HEK293 (cell line): ENCODE data around the gene BBOF1.

ENCODE experiments used
- CTCF ChIA-PET: fragments of 350-600 bp; formaldehyde crosslinking; extraction: SDS; loops from one replicate; lab custom pipeline; 2021; ENCODE audit warnings: antibody characterized with exemption; lab: Yijun Ruan, JAX
- POLR2A ChIA-PET: fragments of 300-600 bp; formaldehyde crosslinking; extraction: SDS; loops from one replicate; lab custom pipeline; 2020; ENCODE audit warnings: antibody characterized with exemption, inconsistent platforms; lab: Yijun Ruan, JAX
- H3K27ac ChIP-seq: fragments of 200-500 bp; sonication (Bioruptor generic); 2 replicates; pipeline ENCODE4 v1.5.1; 2014; ENCODE audit warnings: low read depth, low read length, control low read depth, inconsistent platforms; ENCODE audit errors: extremely low read depth
- H3K36me3 ChIP-seq, 2 experiments: fragments of 200-500 bp in 1 of 2; sonication (Bioruptor generic) in 1 of 2; 1 replicate in 1 of 2; 2 replicates in 1 of 2; pipeline ENCODE4 v1.5.1; 2014 to 2017; ENCODE audit warnings: inconsistent platforms in 2 of 2, low read length in 2 of 2; ENCODE audit not compliant: control insufficient read depth in 2 of 2, insufficient read depth in 1 of 2
- H3K4me1 ChIP-seq: fragments of 200-500 bp; sonication (Bioruptor generic); 2 replicates; pipeline ENCODE4 v1.5.1; 2014; ENCODE audit warnings: mild to moderate bottlenecking, low read length, inconsistent platforms; ENCODE audit not compliant: control insufficient read depth, insufficient read depth
- H3K4me3 ChIP-seq: 2 replicates; pipeline ENCODE4 v1.5.1; 2011; ENCODE audit warnings: low read depth, mild to moderate bottlenecking, control low read depth, low read length, moderate library complexity
- H3K9me3 ChIP-seq: fragments of 200-500 bp; sonication (Bioruptor generic); 2 replicates; pipeline ENCODE4 v1.5.1; 2014; ENCODE audit warnings: low read depth, low read length, inconsistent platforms; ENCODE audit not compliant: control insufficient read depth, insufficient read depth
- GLIS1 ChIP-seq: fragments of 450-650 bp; formaldehyde crosslinking; IDR thresholded peaks from 2 replicates; pipeline ENCODE4 v1.5.1; 2016; ENCODE audit warnings: missing biosample characterization, missing genetic modification characterization
- KLF10 ChIP-seq: fragments of 450-650 bp; IDR thresholded peaks from 2 replicates; pipeline ENCODE4 v1.5.1; 2018; ENCODE audit warnings: missing biosample characterization, mild to moderate bottlenecking, missing genetic modification characterization
- KLF8 ChIP-seq: fragments of 450-650 bp; formaldehyde crosslinking; IDR thresholded peaks from 2 replicates; pipeline ENCODE4 v1.5.1; 2016; ENCODE audit warnings: missing biosample characterization, missing genetic modification characterization
- MYNN ChIP-seq: fragments of 450-650 bp; formaldehyde crosslinking; IDR thresholded peaks from 2 replicates; pipeline ENCODE4 v1.5.1; 2016; ENCODE audit warnings: missing biosample characterization, missing genetic modification characterization, borderline replicate concordance
- SALL2 ChIP-seq: fragments of 450-650 bp; formaldehyde crosslinking; IDR thresholded peaks from 2 replicates; pipeline ENCODE4 v1.5.0; 2017; ENCODE audit warnings: missing biosample characterization, mild to moderate bottlenecking, missing genetic modification characterization, borderline replicate concordance
- SCRT2 ChIP-seq: fragments of 450-650 bp; formaldehyde crosslinking; IDR thresholded peaks from 2 replicates; pipeline ENCODE4 v1.5.1; 2016; ENCODE audit warnings: missing biosample characterization, missing genetic modification characterization
- YY1 ChIP-seq: fragments of 450-650 bp; formaldehyde crosslinking; IDR thresholded peaks from 2 replicates; pipeline ENCODE4 v1.5.1; 2018; ENCODE audit warnings: missing biosample characterization, missing genetic modification characterization
- ZBTB7A ChIP-seq: fragments of 450-650 bp; formaldehyde crosslinking; IDR thresholded peaks from 2 replicates; pipeline ENCODE4 v1.5.1; 2016; ENCODE audit warnings: low read depth, missing biosample characterization, missing genetic modification characterization
- ZNF112 ChIP-seq: fragments of 450-650 bp; formaldehyde crosslinking; IDR thresholded peaks from 2 replicates; pipeline ENCODE4 v1.5.0; 2017; ENCODE audit warnings: missing biosample characterization, missing genetic modification characterization
- ZNF19 ChIP-seq: fragments of 450-650 bp; formaldehyde crosslinking; IDR thresholded peaks from 2 replicates; pipeline ENCODE4; 2016; ENCODE audit warnings: missing biosample characterization, missing genetic modification characterization, low read depth
- ZNF223 ChIP-seq: fragments of 450-650 bp; formaldehyde crosslinking; IDR thresholded peaks from 2 replicates; pipeline ENCODE4 v1.5.1; 2016; ENCODE audit warnings: missing biosample characterization, missing genetic modification characterization
- ZNF747 ChIP-seq: fragments of 450-650 bp; formaldehyde crosslinking; IDR thresholded peaks from 2 replicates; pipeline ENCODE4 v1.5.1; 2016; ENCODE audit warnings: missing biosample characterization, missing genetic modification characterization
- ZNF785 ChIP-seq: fragments of 450-650 bp; formaldehyde crosslinking; IDR thresholded peaks from 2 replicates; pipeline ENCODE4 v1.5.1; 2016; ENCODE audit warnings: missing biosample characterization, missing genetic modification characterization
- ZNF830 ChIP-seq: fragments of 450-650 bp; IDR thresholded peaks from 2 replicates; pipeline ENCODE4 v1.5.0; 2018; ENCODE audit warnings: missing biosample characterization, missing genetic modification characterization, low read depth, mild to moderate bottlenecking, moderate library complexity
- TF ChIP-seq, protein P1 (sequence below): fragments of 450-650 bp; formaldehyde crosslinking; IDR thresholded peaks from 2 replicates; pipeline ENCODE4 v1.5.1; 2016; ENCODE audit warnings: missing biosample characterization, missing genetic modification characterization, borderline replicate concordance
- TF ChIP-seq, protein P2 (sequence below): fragments of 450-650 bp; formaldehyde crosslinking; IDR thresholded peaks from 2 replicates; pipeline ENCODE4 v1.5.1; 2016; ENCODE audit warnings: missing biosample characterization, missing genetic modification characterization, low read depth
- TF ChIP-seq, protein P3 (sequence below): fragments of 450-650 bp; formaldehyde crosslinking; IDR thresholded peaks from 2 replicates; pipeline ENCODE4 v1.5.1; 2016; ENCODE audit warnings: missing biosample characterization, missing genetic modification characterization
- TF ChIP-seq, protein P4 (sequence below): fragments of 450-650 bp; formaldehyde crosslinking; IDR thresholded peaks from 2 replicates; pipeline ENCODE4 v1.5.1; 2016; ENCODE audit warnings: missing biosample characterization, missing genetic modification characterization
- TF ChIP-seq, protein P5 (sequence below): fragments of 450-650 bp; formaldehyde crosslinking; IDR thresholded peaks from 2 replicates; pipeline ENCODE4 v1.5.1; 2016; ENCODE audit warnings: missing biosample characterization, missing genetic modification characterization

Gene BBOF1

DNA sequence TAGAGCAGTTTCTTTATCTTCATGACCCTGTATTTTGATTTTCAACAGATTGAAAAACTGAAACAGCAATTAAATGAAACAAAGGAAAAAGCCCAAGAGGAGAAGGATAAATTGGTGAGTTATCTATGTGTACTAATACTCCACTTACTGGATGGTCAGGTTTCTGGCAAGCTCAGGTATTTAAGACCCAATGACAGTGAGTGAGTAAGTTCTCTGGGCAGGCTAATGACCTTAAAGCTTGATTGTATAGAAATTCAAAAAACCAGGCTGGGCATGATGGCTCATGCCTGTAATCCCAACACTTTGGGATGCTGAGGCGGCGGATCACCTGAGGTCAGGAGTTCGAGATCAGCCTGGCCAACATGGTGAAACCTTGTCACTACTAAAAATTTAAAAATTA is 10.0 kb downstream of the BBOF1 start (continued):
- TF ChIP-seq, protein P1, sequence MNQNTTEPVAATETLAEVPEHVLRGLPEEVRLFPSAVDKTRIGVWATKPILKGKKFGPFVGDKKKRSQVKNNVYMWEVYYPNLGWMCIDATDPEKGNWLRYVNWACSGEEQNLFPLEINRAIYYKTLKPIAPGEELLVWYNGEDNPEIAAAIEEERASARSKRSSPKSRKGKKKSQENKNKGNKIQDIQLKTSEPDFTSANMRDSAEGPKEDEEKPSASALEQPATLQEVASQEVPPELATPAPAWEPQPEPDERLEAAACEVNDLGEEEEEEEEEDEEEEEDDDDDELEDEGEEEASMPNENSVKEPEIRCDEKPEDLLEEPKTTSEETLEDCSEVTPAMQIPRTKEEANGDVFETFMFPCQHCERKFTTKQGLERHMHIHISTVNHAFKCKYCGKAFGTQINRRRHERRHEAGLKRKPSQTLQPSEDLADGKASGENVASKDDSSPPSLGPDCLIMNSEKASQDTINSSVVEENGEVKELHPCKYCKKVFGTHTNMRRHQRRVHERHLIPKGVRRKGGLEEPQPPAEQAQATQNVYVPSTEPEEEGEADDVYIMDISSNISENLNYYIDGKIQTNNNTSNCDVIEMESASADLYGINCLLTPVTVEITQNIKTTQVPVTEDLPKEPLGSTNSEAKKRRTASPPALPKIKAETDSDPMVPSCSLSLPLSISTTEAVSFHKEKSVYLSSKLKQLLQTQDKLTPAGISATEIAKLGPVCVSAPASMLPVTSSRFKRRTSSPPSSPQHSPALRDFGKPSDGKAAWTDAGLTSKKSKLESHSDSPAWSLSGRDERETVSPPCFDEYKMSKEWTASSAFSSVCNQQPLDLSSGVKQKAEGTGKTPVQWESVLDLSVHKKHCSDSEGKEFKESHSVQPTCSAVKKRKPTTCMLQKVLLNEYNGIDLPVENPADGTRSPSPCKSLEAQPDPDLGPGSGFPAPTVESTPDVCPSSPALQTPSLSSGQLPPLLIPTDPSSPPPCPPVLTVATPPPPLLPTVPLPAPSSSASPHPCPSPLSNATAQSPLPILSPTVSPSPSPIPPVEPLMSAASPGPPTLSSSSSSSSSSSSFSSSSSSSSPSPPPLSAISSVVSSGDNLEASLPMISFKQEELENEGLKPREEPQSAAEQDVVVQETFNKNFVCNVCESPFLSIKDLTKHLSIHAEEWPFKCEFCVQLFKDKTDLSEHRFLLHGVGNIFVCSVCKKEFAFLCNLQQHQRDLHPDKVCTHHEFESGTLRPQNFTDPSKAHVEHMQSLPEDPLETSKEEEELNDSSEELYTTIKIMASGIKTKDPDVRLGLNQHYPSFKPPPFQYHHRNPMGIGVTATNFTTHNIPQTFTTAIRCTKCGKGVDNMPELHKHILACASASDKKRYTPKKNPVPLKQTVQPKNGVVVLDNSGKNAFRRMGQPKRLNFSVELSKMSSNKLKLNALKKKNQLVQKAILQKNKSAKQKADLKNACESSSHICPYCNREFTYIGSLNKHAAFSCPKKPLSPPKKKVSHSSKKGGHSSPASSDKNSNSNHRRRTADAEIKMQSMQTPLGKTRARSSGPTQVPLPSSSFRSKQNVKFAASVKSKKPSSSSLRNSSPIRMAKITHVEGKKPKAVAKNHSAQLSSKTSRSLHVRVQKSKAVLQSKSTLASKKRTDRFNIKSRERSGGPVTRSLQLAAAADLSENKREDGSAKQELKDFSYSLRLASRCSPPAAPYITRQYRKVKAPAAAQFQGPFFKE (tag by site-specific recombination) = no peak
- TF ChIP-seq ZNF223 (no peak), KLF10 (tag by site-specific recombination) (no peak), SCRT2 (tag by site-specific recombination) (no peak)
- TF ChIP-seq, protein P2, sequence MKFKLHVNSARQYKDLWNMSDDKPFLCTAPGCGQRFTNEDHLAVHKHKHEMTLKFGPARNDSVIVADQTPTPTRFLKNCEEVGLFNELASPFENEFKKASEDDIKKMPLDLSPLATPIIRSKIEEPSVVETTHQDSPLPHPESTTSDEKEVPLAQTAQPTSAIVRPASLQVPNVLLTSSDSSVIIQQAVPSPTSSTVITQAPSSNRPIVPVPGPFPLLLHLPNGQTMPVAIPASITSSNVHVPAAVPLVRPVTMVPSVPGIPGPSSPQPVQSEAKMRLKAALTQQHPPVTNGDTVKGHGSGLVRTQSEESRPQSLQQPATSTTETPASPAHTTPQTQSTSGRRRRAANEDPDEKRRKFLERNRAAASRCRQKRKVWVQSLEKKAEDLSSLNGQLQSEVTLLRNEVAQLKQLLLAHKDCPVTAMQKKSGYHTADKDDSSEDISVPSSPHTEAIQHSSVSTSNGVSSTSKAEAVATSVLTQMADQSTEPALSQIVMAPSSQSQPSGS (tag by site-specific recombination) = no peak

DNA sequence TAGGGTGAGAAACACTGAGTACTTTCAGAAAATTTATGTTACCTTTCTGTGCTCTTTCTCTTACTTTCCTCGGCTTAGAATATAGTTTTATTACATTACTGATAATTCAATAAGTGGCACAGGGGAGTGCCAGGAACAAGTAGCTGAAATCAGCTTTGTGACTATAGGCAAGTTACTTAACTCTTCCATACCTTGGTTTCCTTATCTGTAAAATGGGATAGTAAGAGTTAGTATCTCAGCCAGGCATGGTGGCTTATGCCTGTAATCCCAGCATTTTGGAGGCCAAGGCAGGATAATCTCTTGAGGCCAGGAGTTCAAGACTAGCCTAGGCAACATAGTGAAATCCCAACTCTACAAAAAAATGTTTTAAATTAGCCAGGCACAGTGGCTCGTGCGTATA is 15.4 kb downstream of the BBOF1 start:
- H3K27ac ChIP-seq = no peak overlapping the region
- ChIA-PET CTCF (interaction anchor here (0.6 to 1.0 kb wide), 2 partner anchors 21 to 145 kb away, joined by 3 read pairs; no protein-coding TSS in a partner anchor), POLR2A (interaction anchor here (0.7 kb wide), 1 partner anchor 306 kb away, joined by 4 read pairs; no protein-coding TSS in a partner anchor)
- H3K4me3 ChIP-seq = no peak overlapping the region
- no peaks in the 10 kb centered on the region for H3K4me1 ChIP-seq
- H3K9me3 ChIP-seq = no peaks in the 10 kb centered on the region
- no peaks in the 10 kb centered on the region for H3K36me3 ChIP-seq
- TF ChIP-seq YY1 (tag by site-specific recombination) (no peak), SALL2 (tag by site-specific recombination) (no peak), ZNF112 (no peak)

DNA sequence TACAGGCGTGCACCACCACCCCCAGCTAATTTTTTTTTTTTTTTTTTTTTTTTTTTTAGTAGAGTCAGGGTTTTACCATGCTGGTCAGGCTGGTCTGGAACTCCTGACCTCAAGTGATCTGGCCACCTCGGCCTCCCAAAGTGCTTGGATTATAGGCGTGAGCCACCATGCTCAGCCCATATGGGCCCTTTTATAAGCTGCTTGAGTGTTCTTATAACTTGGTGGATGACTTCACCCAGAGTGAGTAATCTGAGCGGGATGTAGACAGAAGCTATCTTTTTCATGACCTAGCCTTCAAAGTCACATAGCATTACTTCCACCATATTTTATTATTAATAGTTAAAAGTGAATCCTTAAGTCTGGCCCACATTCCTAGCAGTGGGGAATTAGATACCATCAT is 16.4 kb downstream of the BBOF1 start:
- Histone ChIP-seq H3K27ac (no peak overlapping the region), H3K4me1 (no peaks in the 10 kb centered on the region), H3K9me3 (no peaks in the 10 kb centered on the region), H3K36me3 (no peaks in the 10 kb centered on the region), H3K4me3 (no peak overlapping the region)
- ChIA-PET CTCF (interaction anchor here (0.6 to 1.0 kb wide), 5 partner anchors 11 to 465 kb away, joined by 3 to 5 read pairs (median 3); no protein-coding TSS in a partner anchor), POLR2A (interaction anchor here (0.6 kb wide), 1 partner anchor 49 kb away, joined by 3 read pairs; the partner anchor contains the start of gene ALDH6A1)
- TF ChIP-seq, protein P3, sequence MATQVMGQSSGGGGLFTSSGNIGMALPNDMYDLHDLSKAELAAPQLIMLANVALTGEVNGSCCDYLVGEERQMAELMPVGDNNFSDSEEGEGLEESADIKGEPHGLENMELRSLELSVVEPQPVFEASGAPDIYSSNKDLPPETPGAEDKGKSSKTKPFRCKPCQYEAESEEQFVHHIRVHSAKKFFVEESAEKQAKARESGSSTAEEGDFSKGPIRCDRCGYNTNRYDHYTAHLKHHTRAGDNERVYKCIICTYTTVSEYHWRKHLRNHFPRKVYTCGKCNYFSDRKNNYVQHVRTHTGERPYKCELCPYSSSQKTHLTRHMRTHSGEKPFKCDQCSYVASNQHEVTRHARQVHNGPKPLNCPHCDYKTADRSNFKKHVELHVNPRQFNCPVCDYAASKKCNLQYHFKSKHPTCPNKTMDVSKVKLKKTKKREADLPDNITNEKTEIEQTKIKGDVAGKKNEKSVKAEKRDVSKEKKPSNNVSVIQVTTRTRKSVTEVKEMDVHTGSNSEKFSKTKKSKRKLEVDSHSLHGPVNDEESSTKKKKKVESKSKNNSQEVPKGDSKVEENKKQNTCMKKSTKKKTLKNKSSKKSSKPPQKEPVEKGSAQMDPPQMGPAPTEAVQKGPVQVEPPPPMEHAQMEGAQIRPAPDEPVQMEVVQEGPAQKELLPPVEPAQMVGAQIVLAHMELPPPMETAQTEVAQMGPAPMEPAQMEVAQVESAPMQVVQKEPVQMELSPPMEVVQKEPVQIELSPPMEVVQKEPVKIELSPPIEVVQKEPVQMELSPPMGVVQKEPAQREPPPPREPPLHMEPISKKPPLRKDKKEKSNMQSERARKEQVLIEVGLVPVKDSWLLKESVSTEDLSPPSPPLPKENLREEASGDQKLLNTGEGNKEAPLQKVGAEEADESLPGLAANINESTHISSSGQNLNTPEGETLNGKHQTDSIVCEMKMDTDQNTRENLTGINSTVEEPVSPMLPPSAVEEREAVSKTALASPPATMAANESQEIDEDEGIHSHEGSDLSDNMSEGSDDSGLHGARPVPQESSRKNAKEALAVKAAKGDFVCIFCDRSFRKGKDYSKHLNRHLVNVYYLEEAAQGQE (tag by site-specific recombination) = no peak
- TF ChIP-seq MYNN = no peak
- no peak for TF ChIP-seq ZNF830
- TF ChIP-seq, protein P4, sequence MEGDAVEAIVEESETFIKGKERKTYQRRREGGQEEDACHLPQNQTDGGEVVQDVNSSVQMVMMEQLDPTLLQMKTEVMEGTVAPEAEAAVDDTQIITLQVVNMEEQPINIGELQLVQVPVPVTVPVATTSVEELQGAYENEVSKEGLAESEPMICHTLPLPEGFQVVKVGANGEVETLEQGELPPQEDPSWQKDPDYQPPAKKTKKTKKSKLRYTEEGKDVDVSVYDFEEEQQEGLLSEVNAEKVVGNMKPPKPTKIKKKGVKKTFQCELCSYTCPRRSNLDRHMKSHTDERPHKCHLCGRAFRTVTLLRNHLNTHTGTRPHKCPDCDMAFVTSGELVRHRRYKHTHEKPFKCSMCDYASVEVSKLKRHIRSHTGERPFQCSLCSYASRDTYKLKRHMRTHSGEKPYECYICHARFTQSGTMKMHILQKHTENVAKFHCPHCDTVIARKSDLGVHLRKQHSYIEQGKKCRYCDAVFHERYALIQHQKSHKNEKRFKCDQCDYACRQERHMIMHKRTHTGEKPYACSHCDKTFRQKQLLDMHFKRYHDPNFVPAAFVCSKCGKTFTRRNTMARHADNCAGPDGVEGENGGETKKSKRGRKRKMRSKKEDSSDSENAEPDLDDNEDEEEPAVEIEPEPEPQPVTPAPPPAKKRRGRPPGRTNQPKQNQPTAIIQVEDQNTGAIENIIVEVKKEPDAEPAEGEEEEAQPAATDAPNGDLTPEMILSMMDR (tag by site-specific recombination) = no peak
- no peak for TF ChIP-seq ZNF747 (tag by site-specific recombination)
- TF ChIP-seq KLF10 (tag by site-specific recombination) = no peak
- TF ChIP-seq ZBTB7A (tag by site-specific recombination) = no peak
- TF ChIP-seq KLF8 (tag by site-specific recombination) = no peak
- no peak for TF ChIP-seq ZNF785 (tag by site-specific recombination)
- TF ChIP-seq GLIS1 (tag by site-specific recombination) = no peak
- no peak for TF ChIP-seq ZNF19 (tag by site-specific recombination)
- TF ChIP-seq, protein P5, sequence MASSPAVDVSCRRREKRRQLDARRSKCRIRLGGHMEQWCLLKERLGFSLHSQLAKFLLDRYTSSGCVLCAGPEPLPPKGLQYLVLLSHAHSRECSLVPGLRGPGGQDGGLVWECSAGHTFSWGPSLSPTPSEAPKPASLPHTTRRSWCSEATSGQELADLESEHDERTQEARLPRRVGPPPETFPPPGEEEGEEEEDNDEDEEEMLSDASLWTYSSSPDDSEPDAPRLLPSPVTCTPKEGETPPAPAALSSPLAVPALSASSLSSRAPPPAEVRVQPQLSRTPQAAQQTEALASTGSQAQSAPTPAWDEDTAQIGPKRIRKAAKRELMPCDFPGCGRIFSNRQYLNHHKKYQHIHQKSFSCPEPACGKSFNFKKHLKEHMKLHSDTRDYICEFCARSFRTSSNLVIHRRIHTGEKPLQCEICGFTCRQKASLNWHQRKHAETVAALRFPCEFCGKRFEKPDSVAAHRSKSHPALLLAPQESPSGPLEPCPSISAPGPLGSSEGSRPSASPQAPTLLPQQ (tag by site-specific recombination) = no peak
